Epithelial cell of proximal tubule (primary cell): ENCODE data around the gene CCN2. TPM values are rescaled to one million over a fixed set of nuclear protein-coding genes. Genes with fewer than 3 reads are reported as not detected.
A peak's percentile ranks its signal among the peaks of the same experiment; 100 is the strongest.

Experiments used
- DNase-seq: peaks from one replicate; pipeline ENCODE4 v3.0.0-alpha.2; 2011; ENCODE audit warnings: low read depth
- H3K4me3 ChIP-seq: 2 replicates; pipeline ENCODE4 v1.5.1; 2011; ENCODE audit warnings: low read depth, mild to moderate bottlenecking, low read length
- total RNA-seq: library from RNA; depleted of rRNA; stranded (reverse); fragments of >200 nt; gene quantifications from 2 replicates; pipeline ENCODE4 v1.2.3, GENCODE V29; 2015
- TF ChIP-seq, protein P1 (sequence below): conservative IDR thresholded peaks from 2 replicates; pipeline ENCODE4 v1.5.1; 2012; ENCODE audit warnings: low read depth, mild to moderate bottlenecking, low read length

Gene CCN2
- total RNA-seq, 1 donor from 2014 or later, result 40.1 TPM

DNA sequence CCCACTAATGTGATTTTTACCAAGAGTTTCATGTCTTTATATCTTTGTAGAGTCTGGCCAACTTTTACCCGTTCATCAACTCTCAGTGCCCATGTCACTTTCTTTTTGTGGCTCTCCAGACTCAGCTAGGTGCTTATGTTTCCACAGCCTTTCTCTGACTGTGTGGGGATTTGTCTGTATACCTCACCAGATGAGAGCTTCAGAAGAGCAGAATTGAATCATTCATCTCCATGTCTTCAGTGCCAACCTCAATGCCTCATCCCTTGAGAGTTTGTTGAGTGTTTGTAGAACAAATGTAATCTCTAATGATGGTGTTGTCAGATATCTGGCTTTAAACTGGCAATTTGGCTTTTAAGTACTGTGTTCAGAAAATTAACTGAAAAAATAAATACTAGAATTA is 16.8 kb upstream of the CCN2 start:
- TF ChIP-seq, protein P1, sequence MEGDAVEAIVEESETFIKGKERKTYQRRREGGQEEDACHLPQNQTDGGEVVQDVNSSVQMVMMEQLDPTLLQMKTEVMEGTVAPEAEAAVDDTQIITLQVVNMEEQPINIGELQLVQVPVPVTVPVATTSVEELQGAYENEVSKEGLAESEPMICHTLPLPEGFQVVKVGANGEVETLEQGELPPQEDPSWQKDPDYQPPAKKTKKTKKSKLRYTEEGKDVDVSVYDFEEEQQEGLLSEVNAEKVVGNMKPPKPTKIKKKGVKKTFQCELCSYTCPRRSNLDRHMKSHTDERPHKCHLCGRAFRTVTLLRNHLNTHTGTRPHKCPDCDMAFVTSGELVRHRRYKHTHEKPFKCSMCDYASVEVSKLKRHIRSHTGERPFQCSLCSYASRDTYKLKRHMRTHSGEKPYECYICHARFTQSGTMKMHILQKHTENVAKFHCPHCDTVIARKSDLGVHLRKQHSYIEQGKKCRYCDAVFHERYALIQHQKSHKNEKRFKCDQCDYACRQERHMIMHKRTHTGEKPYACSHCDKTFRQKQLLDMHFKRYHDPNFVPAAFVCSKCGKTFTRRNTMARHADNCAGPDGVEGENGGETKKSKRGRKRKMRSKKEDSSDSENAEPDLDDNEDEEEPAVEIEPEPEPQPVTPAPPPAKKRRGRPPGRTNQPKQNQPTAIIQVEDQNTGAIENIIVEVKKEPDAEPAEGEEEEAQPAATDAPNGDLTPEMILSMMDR, result no peak
- DNase-seq, result no peak
- no peak overlapping the region for H3K4me3 ChIP-seq

DNA sequence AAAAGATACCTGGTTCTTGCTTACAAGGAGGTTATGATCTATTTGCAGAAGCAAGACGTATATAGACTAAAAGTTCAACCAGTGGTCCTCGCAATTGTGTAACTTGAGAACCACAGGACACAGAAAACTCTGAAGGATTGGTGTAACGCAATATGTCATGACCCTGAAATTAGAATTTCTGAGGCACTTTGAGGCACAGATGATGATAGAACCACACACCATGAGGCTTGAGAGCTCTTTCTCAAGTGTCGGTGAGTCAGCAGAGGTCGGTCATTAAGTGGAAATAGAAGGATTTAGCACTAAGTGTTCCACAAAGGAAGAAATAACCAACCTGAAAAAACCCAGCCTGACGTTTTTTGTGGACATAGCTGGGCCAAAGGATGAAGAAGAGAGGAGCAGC is 15.3 kb upstream of the CCN2 start:
- DNase-seq, result no peak
- TF ChIP-seq, protein P1, result no peak
- H3K4me3 ChIP-seq, result no peak overlapping the region

DNA sequence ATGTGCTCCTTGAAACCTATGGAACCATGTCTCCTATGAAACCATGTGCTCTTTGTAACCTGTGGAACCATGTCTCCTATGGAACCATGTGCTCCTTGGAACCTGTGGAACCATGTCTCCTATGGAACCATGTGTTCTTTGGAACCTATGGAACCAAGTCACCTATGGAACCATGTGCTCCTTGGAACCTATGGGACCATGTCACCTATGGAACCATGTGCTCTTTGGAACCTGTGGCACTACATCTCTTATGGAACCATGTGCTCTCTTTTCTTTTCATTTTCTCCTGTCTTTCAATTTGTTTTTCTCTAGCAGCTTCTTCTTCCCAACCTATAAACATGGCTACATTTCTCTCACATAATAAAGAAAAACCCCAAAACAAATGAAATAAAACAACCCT is 11.9 kb upstream of the CCN2 start:
- DNase-seq, result no peak
- no peak overlapping the region for H3K4me3 ChIP-seq
- TF ChIP-seq, protein P1, result no peak

DNA sequence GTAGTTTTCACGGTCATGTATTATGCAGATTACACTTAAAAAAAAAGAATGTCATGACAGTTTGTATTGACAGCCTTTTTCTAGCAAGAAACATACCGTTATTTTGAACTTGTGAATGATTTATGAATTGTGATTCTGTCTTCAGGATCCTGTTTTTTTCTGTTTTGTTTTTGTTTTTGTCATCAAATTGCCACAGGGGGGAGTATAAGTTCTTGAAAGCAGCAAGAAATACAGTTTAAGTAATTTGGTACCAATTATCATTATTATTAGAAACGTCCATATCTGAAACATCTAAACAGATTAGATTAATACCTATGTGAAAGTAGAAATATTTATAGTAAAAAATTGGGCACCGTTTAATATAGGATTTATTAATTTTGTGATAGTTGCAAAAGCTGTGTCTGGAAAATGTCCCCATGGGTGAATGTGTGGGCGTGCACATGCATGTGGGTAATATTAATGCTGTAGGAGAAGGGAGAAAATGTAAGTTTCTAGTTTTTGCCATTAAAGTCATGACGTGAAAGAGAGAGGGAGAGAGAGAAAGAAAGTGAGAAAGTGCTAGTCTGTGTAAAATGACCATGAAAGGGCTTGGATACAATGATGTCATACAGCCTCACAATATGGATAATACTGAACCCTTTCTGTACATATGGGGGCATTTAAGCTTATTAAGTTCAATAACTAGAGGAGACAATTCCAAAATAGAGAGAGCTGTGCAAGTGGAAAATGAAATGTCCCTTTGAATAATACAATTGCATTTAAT is 9.4 kb upstream of the CCN2 start:
- no peak overlapping the region for H3K4me3 ChIP-seq
- no peak for DNase-seq
- TF ChIP-seq, protein P1, result peak; percentile 41

DNA sequence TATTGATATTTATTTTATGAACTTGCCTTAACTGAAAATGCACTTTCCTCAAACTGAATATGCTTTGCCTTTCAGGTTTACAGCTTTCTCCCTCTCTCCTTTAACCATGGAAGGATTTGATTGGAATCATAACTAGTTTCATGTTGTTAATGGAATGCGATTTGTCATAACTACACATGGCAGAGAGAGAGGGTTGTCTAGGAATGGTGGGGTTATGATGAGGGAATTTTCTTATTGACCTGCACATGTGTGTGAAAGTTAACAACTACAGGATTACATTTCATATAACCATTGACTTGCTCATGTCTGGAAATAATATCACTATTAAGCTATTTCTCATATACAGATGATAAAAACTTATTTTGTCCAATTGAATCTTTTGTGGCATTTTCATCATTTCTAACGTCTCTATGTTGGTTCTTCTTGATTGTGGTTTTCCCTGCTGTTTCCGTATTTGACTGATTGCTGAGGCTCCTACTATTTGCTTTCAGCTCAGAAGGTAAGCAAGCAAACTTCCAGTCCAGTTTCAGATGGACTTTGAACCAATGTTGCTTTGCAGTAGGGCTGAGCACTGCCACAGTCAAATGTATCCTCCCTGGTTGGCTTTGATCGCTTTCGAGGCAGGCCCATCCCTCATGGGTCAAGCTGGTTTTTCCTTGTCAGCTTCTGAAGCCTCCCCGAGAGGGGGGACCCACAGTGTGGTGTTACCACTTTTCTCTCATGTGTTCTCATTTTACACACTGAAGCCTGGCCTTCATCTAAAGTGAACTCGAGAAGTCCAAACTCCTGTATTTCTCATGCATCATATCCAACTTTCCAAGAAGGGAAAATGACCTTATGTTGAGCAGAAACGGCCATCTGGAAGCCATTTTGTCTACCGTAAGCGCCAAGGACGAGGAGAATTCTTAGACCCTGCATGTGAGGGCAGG is 7.6 kb upstream of the CCN2 start:
- TF ChIP-seq, protein P1, result no peak
- no peak overlapping the region for H3K4me3 ChIP-seq
- no peak for DNase-seq

DNA sequence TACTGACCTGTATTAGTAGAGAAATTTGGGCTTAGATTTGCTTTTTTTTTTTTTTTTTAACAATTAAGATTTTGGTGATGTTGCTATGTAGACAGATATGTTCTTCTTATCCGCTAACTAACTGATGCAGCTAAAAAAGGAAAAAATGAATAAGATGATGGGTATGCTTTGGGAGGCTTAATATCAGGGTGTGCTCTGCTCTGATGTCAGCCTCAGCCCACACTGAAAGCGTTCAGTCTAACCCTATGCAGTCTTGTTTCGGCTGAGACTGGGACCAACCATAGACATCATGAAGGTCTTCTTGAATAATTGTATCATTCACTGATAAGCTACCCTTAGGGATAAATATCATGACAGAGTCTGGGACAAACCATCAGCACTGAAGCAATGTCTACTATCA is 6.9 kb upstream of the CCN2 start:
- TF ChIP-seq, protein P1, result no peak
- H3K4me3 ChIP-seq, result no peak overlapping the region

More for the DNA sequence above, 6.9 kb upstream of the CCN2 start:
- no peak for DNase-seq
